Liver (tissue), 9 donors: ENCODE data around the gene CWC25. TPM values are rescaled to one million over a fixed set of nuclear protein-coding genes. Genes with fewer than 3 reads are reported as not detected.

Experiments
- DNase-seq: peaks from one replicate; pipeline ENCODE4 v3.0.0-alpha.2; 2017; ENCODE audit warnings: low spot score
- H3K27ac ChIP-seq, 2 donors: one replicate each; pipeline ENCODE4 v1.7.0; 2013; ENCODE audit warnings: inconsistent platforms in 2 of 2, low read length in 2 of 2, control low read depth in 1 of 2, low read depth in 1 of 2, mild to moderate bottlenecking in 1 of 2
- H3K27me3 ChIP-seq, 4 donors: one replicate each; pipeline versions ENCODE4 v1.6.1 to v1.7.0; 2013; ENCODE audit warnings: low read length in 3 of 4, inconsistent platforms in 1 of 4, mild to moderate bottlenecking in 1 of 4, moderate library complexity in 1 of 4; ENCODE audit not compliant: control insufficient read depth in 4 of 4, insufficient read depth in 4 of 4
- H3K36me3 ChIP-seq, 4 donors: one replicate each; pipeline versions ENCODE4 v1.6.1 to v1.7.0; 2013; ENCODE audit warnings: low read length in 3 of 4, mild to moderate bottlenecking in 3 of 4, low read depth in 1 of 4, moderate library complexity in 1 of 4; ENCODE audit not compliant: control insufficient read depth in 4 of 4, insufficient read depth in 3 of 4
- H3K4me1 ChIP-seq, 4 donors: one replicate each; pipeline versions ENCODE4 v1.6.1 to v1.7.0; 2013; ENCODE audit warnings: low read length in 3 of 4, mild to moderate bottlenecking in 3 of 4, moderate library complexity in 1 of 4; ENCODE audit not compliant: control insufficient read depth in 4 of 4, insufficient read depth in 4 of 4
- H3K4me3 ChIP-seq, 3 donors: one replicate each; pipeline versions ENCODE4 v1.6.1 to v1.7.0; 2013; ENCODE audit warnings: low read length in 3 of 3, control low read depth in 1 of 3, low read depth in 1 of 3, mild to moderate bottlenecking in 1 of 3
- H3K9ac ChIP-seq, 2 donors: one replicate each; pipeline ENCODE4 v1.7.0; 2013; ENCODE audit warnings: low read length in 2 of 2, mild to moderate bottlenecking in 2 of 2, moderate library complexity in 2 of 2, control low read depth in 1 of 2, low read depth in 1 of 2
- H3K9me3 ChIP-seq, 4 donors: one replicate each; pipeline versions ENCODE4 v1.6.1 to v1.7.0; 2013; ENCODE audit warnings: low read length in 3 of 4; ENCODE audit not compliant: control insufficient read depth in 4 of 4
- EGR1 ChIP-seq, 2 donors: IDR thresholded peaks; 2 replicates each; pipeline ENCODE4 v1.6.1; 2016 to 2018; ENCODE audit warnings: antibody characterized with exemption in 2 of 2, low read depth in 2 of 2
- FOXA1 ChIP-seq: IDR thresholded peaks from 2 replicates; pipeline ENCODE4 v1.6.1; 2016; ENCODE audit warnings: antibody characterized with exemption
- FOXA2 ChIP-seq: IDR thresholded peaks from 2 replicates; pipeline ENCODE4 v1.6.1; 2016; ENCODE audit warnings: antibody characterized with exemption
- GABPA ChIP-seq, 2 donors: IDR thresholded peaks in 1 of 2; conservative IDR thresholded peaks in 1 of 2; 2 replicates each; pipeline ENCODE4 v1.6.1; 2016; ENCODE audit warnings: antibody characterized with exemption in 2 of 2, mild to moderate bottlenecking in 1 of 2, moderate library complexity in 1 of 2
- HNF4G ChIP-seq: IDR thresholded peaks from 2 replicates; pipeline ENCODE4 v1.6.1; 2016; ENCODE audit warnings: antibody characterized with exemption
- JUND ChIP-seq, 2 donors: IDR thresholded peaks; 2 replicates each; pipeline ENCODE4 v1.6.1; 2016; ENCODE audit warnings: antibody characterized with exemption in 2 of 2
- MAX ChIP-seq: IDR thresholded peaks from 2 replicates; pipeline ENCODE4 v1.6.1; 2016; ENCODE audit warnings: antibody characterized with exemption
- NR2F2 ChIP-seq: IDR thresholded peaks from 2 replicates; pipeline ENCODE4 v1.6.1; 2016; ENCODE audit warnings: antibody characterized with exemption
- RAD21 ChIP-seq, 2 donors: IDR thresholded peaks; 2 replicates each; pipeline ENCODE4 v1.6.1; 2016; ENCODE audit warnings: antibody characterized with exemption in 2 of 2, mild to moderate bottlenecking in 2 of 2
- RXRA ChIP-seq, 2 donors: IDR thresholded peaks; 2 replicates each; pipeline ENCODE4 v1.6.1; 2017 to 2018; ENCODE audit warnings: antibody characterized with exemption in 2 of 2, mild to moderate bottlenecking in 1 of 2
- SP1 ChIP-seq: IDR thresholded peaks from 2 replicates; pipeline ENCODE4 v1.6.1; 2018; ENCODE audit warnings: antibody characterized with exemption, mild to moderate bottlenecking
- TAF1 ChIP-seq: conservative IDR thresholded peaks from 2 replicates; pipeline ENCODE4 v1.6.1; 2016; ENCODE audit warnings: antibody characterized with exemption, mild to moderate bottlenecking
- YY1 ChIP-seq: IDR thresholded peaks from 2 replicates; pipeline ENCODE4 v1.6.1; 2016; ENCODE audit warnings: antibody characterized with exemption, mild to moderate bottlenecking
- ZBTB33 ChIP-seq: IDR thresholded peaks from 2 replicates; pipeline ENCODE4 v1.6.1; 2016; ENCODE audit warnings: antibody characterized with exemption
- whole genome bisulfite sequencing: extraction: QIAGEN DNeasy Blood & Tissue Kit; methylation state at CpG from one replicate; pipeline ENCODE4 v1.1.7; 2013; 5-methylcytosine and 5-hydroxymethylcytosine counted together
- polyA plus RNA-seq, 2 donors: library from polyadenylated mRNA; stranded (reverse) in 1 of 2; unstranded in 1 of 2; fragments of 200-250 nt in 1 of 2; fragments of >200 nt in 1 of 2; fragmentation: Nextera tagmentation in 1 of 2; extraction: Ambion mirVana in 1 of 2; gene quantifications; one replicate each; pipeline versions ENCODE4 v1.2.1 to v1.2.3, GENCODE V29; 2013 to 2015
- total RNA-seq, 2 donors: library from RNA; depleted of rRNA; stranded (reverse); fragments of >200 nt; gene quantifications; one replicate each; pipeline ENCODE4 v1.2.3, GENCODE V29; 2014
- TF ChIP-seq, protein P1 (sequence below): fragments of 150-350 bp; IDR thresholded peaks from 2 replicates; pipeline ENCODE4 v1.5.1; 2017; ENCODE audit warnings: improper control_type of control experiment, low read depth, low read length; ENCODE audit not compliant: missing input control
- TF ChIP-seq, protein P2 (sequence below): IDR thresholded peaks from 2 replicates; pipeline ENCODE4 v1.6.1; 2016; ENCODE audit warnings: antibody characterized with exemption
- TF ChIP-seq, protein P3 (sequence below): IDR thresholded peaks from 2 replicates; pipeline ENCODE4 v1.6.1; 2016; ENCODE audit warnings: antibody characterized with exemption, mild to moderate bottlenecking
- donor health status: healthy.
- donor health status: healthy.
- donor health status: healthy.
- donor health status: healthy.
- donor health status: healthy.

CWC25 gene
- total and polyA plus RNA-seq, 4 donors, result 5.7 to 10.0 (median 7.4) TPM

- TF ChIP-seq, protein P1, sequence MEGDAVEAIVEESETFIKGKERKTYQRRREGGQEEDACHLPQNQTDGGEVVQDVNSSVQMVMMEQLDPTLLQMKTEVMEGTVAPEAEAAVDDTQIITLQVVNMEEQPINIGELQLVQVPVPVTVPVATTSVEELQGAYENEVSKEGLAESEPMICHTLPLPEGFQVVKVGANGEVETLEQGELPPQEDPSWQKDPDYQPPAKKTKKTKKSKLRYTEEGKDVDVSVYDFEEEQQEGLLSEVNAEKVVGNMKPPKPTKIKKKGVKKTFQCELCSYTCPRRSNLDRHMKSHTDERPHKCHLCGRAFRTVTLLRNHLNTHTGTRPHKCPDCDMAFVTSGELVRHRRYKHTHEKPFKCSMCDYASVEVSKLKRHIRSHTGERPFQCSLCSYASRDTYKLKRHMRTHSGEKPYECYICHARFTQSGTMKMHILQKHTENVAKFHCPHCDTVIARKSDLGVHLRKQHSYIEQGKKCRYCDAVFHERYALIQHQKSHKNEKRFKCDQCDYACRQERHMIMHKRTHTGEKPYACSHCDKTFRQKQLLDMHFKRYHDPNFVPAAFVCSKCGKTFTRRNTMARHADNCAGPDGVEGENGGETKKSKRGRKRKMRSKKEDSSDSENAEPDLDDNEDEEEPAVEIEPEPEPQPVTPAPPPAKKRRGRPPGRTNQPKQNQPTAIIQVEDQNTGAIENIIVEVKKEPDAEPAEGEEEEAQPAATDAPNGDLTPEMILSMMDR, result no peak
Observed at GRCh38 chr17:38848939-38849605, 24.0 kb upstream of the CWC25 start (continued).

- Histone ChIP-seq H3K9me3 (no peaks in the 10 kb centered on the region), H3K9ac (no peak overlapping the region), H3K27me3 (no peaks in the 10 kb centered on the region), H3K4me3 (no peak overlapping the region), H3K4me1 (peaks cover 0 to 21% (median 18%) of the 10 kb centered on the region in 4 donors), H3K36me3 (peaks cover 14 to 44% (median 38%) of the 10 kb centered on the region in 4 donors), H3K27ac (no peak overlapping the region)
- DNase-seq, result no peak
- TF ChIP-seq TAF1 (no peak), GABPA (IDR thresholded peaks at IDR 0.05 in 1 of 2, conservative IDR thresholded peaks at IDR 0.05 in 1 of 2) (no peak), RAD21 (IDR thresholded peaks at IDR 0.05) (no peak), ZBTB33 (no peak), FOXA1 (no peak), RXRA (IDR thresholded peaks at IDR 0.05) (no peak), JUND (IDR thresholded peaks at IDR 0.05) (no peak), FOXA2 (no peak), NR2F2 (no peak), SP1 (no peak), HNF4G (no peak), YY1 (no peak), MAX (no peak), EGR1 (IDR thresholded peaks at IDR 0.05; ENCODE audit: low read depth in 2 of 2) (no peak)
- TF ChIP-seq, protein P2, sequence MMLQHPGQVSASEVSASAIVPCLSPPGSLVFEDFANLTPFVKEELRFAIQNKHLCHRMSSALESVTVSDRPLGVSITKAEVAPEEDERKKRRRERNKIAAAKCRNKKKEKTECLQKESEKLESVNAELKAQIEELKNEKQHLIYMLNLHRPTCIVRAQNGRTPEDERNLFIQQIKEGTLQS, result no peak
- TF ChIP-seq, protein P1, result no peak
- TF ChIP-seq, protein P3, sequence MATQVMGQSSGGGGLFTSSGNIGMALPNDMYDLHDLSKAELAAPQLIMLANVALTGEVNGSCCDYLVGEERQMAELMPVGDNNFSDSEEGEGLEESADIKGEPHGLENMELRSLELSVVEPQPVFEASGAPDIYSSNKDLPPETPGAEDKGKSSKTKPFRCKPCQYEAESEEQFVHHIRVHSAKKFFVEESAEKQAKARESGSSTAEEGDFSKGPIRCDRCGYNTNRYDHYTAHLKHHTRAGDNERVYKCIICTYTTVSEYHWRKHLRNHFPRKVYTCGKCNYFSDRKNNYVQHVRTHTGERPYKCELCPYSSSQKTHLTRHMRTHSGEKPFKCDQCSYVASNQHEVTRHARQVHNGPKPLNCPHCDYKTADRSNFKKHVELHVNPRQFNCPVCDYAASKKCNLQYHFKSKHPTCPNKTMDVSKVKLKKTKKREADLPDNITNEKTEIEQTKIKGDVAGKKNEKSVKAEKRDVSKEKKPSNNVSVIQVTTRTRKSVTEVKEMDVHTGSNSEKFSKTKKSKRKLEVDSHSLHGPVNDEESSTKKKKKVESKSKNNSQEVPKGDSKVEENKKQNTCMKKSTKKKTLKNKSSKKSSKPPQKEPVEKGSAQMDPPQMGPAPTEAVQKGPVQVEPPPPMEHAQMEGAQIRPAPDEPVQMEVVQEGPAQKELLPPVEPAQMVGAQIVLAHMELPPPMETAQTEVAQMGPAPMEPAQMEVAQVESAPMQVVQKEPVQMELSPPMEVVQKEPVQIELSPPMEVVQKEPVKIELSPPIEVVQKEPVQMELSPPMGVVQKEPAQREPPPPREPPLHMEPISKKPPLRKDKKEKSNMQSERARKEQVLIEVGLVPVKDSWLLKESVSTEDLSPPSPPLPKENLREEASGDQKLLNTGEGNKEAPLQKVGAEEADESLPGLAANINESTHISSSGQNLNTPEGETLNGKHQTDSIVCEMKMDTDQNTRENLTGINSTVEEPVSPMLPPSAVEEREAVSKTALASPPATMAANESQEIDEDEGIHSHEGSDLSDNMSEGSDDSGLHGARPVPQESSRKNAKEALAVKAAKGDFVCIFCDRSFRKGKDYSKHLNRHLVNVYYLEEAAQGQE, result no peak
- 98% methylated on average over 1 of the region's 1 CpG for WGBS
Observed at GRCh38 chr17:38848557-38848891, 23.4 kb upstream of the CWC25 start.
